ENCODE results near the gene TIMM17B. TPM values are rescaled to one million over a fixed set of nuclear protein-coding genes. Genes with fewer than 3 reads are reported as not detected.
"Not testable (repeated sequence)": the region's sequence is repeated elsewhere in the genome, so short reads cannot be mapped to it uniquely, and the experiment has no call there.

The TIMM17B gene
- total RNA-seq, 1 donor from 2014 or later = 80.5 TPM

GRCh38 chrX:48902776-48903175 lies 5.2 kb upstream of the TIMM17B start:
- ATAC-seq = no peak
- DNase-seq (ENCODE audit: missing footprints) = no peak
- intact Hi-C loops (cut with DNase I) = no loop called here

DNA sequence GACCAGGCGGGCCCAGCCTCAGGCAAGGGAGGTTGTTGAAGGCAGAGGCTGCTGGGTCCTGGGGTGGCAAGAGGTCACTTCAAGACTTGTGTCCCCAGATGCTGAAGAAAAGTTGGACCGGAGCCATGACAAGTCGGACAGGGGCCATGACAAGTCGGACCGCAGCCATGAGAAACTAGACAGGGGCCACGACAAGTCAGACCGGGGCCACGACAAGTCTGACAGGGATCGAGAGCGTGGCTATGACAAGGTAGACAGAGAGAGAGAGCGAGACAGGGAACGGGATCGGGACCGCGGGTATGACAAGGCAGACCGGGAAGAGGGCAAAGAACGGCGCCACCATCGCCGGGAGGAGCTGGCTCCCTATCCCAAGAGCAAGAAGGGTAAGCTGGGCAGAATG lies 4.6 kb upstream of the TIMM17B start:
- intact Hi-C loops (cut with DNase I) = no loop called here
- ATAC-seq = no peak

DNA sequence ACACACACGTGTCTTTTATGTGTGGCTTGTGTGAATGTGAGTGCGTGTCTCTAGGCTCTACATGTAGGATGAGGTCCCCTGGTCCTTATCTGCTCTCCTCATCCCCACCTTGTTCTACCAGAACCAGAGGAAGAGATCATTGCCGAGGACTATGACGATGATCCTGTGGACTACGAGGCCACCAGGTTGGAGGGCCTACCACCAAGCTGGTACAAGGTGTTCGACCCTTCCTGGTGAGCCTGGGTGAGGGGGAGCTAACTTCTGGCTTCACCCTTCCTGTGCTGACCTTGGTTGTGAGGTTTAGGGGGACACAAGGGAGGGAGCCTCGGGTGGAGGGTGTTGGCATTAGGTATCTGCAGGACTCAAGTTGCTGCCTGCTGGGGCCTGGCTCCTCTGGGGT lies 3.5 kb upstream of the TIMM17B start:
- DNase-seq (ENCODE audit: missing footprints) (no peak), ATAC-seq (no peak)
- intact Hi-C loops (cut with DNase I) = no loop called here

More for the DNA sequence above, 4.6 kb upstream of the TIMM17B start:
- DNase-seq (ENCODE audit: missing footprints) = no peak

DNA sequence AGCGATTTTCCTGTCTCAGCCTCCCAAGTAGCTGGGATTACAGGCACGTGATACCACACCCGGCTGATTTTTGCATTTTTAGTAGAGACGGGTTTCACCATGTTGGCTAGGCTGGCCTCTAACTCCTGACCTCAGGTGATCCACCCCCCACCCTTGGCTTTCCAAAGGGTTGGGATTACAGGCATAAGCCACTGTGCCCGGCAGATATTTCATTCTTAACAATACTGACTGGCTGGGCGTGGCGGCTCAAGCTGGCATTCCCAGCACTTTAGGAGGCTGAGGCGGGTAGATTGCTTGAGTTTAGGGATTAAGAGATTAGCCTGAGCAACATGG lies 1.5 kb upstream of the TIMM17B start:
- intact Hi-C loops (cut with DNase I) = no loop called here
- ATAC-seq = no peak
- DNase-seq (ENCODE audit: missing footprints) = no peak

DNA sequence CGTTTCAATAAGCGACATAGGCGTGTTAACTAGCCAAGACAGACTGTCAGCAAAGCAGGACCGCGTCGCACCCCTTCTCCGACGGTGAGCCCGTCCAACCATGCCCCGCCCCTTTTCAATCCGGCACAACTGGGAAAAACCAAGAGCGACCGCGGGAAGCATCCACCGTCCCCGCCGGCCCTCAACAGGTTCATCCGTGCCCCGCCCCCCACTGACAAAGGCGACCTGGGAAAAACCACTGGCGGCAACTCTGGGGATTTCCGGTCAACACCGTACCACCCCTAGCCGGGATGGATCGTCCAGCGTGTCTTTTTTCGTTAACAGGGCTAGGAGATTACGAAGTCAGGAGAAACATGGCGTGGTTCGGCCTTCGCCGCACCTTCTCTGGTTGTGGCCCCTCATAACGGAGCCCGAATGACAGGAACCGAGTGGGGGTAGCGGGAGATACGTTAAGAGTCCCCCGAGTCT lies 377 bp downstream of the TIMM17B start:
- ATAC-seq (peak; percentile 56), DNase-seq (ENCODE audit: missing footprints) (peak; percentile 78)
- intact Hi-C loops (cut with DNase I) = loop anchor here (2.0 kb wide), 1 partner anchor 94 kb away; the partner anchor contains the start of gene HDAC6

DNA sequence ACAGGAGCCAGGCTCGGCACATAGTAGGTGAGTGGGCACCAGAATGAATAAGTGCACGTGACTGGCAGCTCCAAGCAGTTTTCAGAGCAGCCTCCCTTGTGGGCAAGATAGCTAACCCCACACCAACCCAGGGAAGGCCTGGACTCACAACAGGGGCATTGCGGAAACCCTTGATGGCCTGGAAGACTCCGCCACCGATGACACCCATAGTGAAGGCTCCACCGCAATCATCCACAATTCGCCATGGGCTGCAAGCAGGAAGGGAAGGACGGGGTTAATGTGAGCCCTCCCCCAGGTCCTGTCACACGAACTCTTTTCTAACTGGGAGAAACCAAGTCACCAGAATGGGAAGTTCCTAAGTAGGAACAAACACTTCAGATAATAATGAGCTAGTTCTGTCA lies 957 bp downstream of the TIMM17B start:
- DNase-seq (ENCODE audit: missing footprints) (no peak), ATAC-seq (no peak)
- intact Hi-C loops (cut with DNase I) = loop anchor here (2.0 kb wide), 1 partner anchor 94 kb away; the partner anchor contains the start of gene HDAC6

DNA sequence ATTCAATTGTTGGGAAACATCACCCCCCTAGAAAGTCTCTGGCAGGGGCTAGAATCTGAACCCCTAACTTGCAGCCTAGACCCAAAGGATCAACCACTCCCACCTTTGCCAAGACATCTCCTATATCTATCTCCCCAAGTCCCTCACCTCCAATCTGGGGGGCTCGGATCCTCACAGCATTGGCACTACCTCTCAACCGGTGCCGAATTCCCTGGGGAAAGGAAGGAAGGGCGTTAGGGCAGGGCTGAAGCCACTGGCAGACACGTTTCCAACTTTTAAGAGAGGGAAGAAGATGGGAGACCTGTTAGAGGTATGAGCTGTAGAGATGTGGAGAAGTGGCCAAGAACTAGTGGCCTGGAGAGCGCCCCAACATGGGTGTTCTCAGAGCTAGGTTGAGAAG lies 2.7 kb downstream of the TIMM17B start:
- no peak for ATAC-seq
- intact Hi-C loops (cut with DNase I) = no loop called here
- no peak for DNase-seq (ENCODE audit: missing footprints)

- intact Hi-C loops (cut with DNase I) = no loop called here
- no peak for ATAC-seq
- no peak for DNase-seq (ENCODE audit: missing footprints)
Observed at GRCh38 chrX:48893556-48894348, 3.8 kb downstream of the TIMM17B start.

GRCh38 chrX:48892896-48893295 lies 4.7 kb downstream of the TIMM17B start:
- intact Hi-C loops (cut with DNase I) = no loop called here
- ATAC-seq (no peak), DNase-seq (ENCODE audit: missing footprints) (no peak)

DNA sequence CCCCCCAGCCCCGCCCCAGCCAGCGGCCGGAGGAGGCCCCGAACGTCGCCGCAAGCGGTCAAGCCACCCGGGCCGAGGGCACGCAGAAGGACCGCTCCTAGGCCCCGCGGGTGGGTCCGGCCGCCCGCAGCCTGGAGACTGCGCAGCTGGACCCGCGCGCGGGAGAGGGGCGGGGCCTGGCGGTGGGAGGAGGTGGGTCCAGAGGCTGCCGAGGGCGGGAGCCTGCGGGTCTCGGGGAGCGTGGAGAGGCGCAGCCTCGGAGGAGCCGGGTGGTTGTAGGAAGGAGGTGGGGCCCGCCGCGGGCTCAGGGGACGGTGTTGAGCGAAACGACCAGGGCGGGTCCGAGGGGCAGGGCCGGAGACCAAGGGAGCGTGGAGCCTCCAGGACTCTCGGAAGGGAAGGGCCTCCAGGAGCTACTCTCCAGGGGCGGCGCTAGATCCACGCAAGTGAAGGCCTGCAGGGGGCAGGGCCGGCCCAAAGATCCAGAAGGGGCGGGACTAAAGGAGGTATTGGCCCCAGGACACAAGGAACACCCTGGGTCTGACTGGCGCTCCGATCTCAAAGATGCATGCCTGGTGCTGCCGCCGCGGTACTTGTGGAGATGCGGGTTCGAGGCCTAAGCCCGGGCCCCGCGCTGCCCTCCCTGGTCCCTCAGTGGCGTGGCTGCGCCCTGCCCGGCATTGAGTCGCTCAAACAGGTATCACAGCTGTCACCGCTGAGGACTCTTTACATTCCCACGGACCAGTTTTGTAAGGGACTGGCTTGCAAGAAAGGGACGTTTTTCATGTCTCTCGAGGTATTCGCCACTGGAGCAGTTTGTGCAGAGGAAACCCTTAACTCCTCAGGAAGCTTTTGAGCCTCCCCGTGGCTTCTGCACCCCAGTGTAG lies 5.9 kb downstream of the TIMM17B start:
- intact Hi-C loops (cut with DNase I) = no loop called here
- DNase-seq (ENCODE audit: missing footprints) (peak; percentile 92), ATAC-seq (peak; percentile 96)

GRCh38 chrX:48890934-48891401 lies 6.6 kb downstream of the TIMM17B start:
- ATAC-seq (peak; percentile 55), DNase-seq (ENCODE audit: missing footprints) (no peak)
- intact Hi-C loops (cut with DNase I) = no loop called here

DNA sequence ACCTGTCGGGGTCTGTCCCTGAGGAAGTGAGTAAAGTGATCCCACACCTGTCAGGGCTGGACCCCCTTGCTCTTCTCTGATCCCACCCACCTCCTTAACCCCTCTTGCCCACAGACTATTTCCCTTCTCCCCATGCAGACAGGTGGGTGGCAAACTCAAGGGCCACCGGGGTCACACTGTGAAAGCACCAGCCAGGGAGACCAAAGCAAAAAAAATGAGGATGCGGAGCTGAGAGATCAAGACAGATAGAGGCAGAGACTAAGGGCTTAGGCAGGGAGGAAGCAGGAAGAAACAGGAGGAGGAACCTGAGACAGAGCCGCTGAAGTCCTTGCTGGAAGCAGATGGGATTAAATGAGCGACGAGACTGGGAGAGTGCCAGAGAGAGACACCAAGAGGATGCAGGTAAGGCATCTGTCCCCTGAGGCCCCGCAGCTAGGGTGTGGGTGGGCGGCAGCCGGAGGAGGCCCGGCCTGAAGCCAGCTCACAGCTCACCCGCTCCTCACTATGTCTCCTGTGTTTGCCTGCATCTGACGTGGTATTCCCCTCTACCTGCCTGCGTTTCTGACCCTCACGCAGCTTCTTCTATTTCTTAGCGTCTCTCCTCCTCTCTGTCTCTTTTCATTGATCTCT lies 7.2 kb downstream of the TIMM17B start:
- DNase-seq (ENCODE audit: missing footprints) = no peak
- intact Hi-C loops (cut with DNase I) = no loop called here
- no peak for ATAC-seq

DNA sequence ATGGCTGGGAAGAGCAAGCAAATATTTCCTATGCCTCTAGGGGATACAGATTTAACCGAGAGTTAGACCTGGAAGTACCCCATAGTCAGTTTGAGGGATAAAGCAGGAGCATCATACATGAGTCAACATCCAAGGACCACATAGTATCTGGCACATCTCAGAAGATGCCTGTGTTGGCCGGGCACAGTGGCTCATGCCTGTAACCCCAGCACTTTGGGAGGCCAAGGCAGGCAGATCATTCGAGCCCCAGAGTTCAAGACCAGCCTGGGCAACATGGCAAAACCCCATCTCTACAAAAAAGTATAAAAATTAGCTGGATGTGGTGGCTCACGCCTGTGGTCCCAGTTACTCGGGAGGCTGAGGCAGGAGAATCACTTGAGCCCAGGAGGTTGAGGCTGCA lies 11.0 kb downstream of the TIMM17B start:
- ATAC-seq; intact Hi-C loops (cut with DNase I): not testable (repeated sequence)

DNA sequence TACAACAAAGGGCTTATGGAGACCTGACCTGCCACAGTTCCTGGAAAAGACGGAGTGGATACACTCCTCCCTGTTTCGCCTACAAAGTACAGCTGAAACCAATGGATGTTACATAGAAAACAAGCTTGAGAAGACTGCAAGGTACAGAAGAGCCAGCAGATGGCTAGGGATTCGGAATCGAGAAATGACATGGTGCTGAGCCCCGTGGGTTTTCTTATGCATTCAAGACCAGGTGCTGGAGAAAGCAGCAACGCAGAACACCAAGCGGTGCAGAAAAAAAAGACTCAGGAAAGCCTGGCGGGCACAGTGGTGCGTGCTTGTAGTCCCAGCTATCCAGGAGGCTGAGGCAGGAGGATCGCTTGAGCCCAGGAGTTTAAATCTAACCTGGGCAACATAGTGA lies 13.8 kb downstream of the TIMM17B start:
- intact Hi-C loops (cut with DNase I) = no loop called here
- ATAC-seq (no peak), DNase-seq (ENCODE audit: missing footprints) (no peak)

More for the DNA sequence above, 11.0 kb downstream of the TIMM17B start:
- not testable (repeated sequence) for DNase-seq (ENCODE audit: missing footprints)

DNA sequence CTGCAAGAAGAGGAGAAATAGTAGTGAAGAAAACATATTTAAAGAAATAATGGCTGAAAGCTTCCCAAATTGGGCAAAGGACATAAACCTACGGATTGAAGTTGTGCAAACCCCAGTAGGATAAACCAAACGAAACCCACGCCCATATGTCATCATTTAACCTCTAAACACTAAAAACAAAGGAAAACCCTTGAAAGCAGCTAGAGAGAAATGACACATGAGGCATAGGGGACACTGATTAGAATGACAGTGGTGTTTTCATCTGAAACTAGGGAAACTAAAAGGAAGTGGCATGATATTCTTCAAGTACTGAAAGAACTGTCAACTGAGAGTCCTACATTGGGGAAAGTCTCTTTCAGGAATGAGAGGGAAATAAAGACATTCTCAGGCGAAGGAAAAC lies 20.6 kb downstream of the TIMM17B start:
- intact Hi-C loops (cut with DNase I); DNase-seq (ENCODE audit: missing footprints); ATAC-seq: not testable (repeated sequence)

DNA sequence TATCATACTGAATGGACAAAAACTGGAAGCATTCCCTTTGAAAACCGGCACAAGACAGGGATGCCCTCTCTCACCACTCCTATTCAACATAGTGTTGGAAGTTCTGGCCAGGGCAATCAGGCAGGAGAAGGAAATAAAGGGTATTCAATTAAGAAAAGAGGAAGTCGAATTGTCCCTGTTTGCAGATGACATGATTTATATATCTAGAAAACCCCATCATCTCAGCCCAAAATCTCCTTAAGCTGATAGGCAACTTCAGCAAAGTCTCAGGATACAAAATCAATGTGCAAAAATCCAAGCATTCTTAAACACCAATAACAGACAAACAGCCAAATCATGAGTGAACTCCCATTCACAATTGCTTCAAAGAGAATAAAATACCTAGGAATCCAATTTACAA lies 25.6 kb downstream of the TIMM17B start:
- intact Hi-C loops (cut with DNase I); ATAC-seq; DNase-seq (ENCODE audit: missing footprints): not testable (repeated sequence)

DNA sequence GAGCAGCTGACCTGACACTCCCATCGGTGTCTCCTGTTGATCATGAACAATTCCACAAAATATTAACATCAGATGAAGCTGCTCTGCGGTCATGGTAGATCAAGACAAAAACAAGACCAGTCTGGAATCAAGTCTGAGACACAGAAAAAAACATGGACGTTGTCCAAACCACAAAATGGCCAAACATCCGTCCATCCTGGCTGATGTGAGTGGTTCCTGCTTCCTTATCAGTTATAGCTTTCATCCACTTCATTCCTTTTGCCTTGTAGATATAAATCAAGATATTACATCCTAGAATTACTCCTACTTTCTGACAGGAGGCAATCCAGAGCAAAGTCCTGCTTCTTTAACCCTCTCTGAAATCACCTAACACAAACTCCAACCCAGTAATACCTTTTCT lies 33.4 kb downstream of the TIMM17B start:
- ATAC-seq = no peak
- no peak for DNase-seq (ENCODE audit: missing footprints)
- intact Hi-C loops (cut with DNase I) = no loop called here

DNA sequence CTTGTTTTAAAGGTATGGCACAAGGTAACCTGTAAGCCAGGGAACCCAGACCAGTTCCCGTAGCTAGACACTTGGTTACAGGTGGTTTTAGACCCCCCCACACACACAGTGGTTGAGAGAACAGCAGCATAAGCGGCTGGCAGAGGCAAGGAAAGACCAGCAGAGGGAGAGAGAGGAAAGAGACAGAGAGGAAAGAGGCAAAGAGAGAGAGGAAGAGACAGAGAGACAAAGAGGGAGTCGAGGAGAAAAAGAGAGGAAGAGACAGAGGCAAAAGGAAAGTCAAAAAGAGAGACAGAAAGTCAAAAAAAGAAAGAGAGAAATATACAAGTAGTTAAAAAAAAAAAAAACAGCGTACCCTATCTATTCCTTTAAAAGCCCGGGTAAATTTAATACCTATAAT lies 42.7 kb downstream of the TIMM17B start:
- intact Hi-C loops (cut with DNase I) = no loop called here
- ATAC-seq = no peak

GRCh38 chrX:48854121-48854804 lies 43.3 kb downstream of the TIMM17B start:
- ATAC-seq; intact Hi-C loops (cut with DNase I); DNase-seq (ENCODE audit: missing footprints): not testable (repeated sequence)

More for the DNA sequence above, 42.7 kb downstream of the TIMM17B start:
- DNase-seq (ENCODE audit: missing footprints) = no peak
